ENCODE measurements around the gene NCK1. TPM values are rescaled to one million over a fixed set of nuclear protein-coding genes. Genes with fewer than 3 reads are reported as not detected.
"Not testable (repeated sequence)": the region's sequence is repeated elsewhere in the genome, so short reads cannot be mapped to it uniquely, and the experiment has no call there.

Gene NCK1
- total RNA-seq, 4 donors from 2014 or later, result 53.1 to 74.0 (median 61.6) TPM

- H3K4me3 ChIP-seq (ENCODE audit: low read depth, poor library complexity, severe bottlenecking), result no peak overlapping the region
These were observed 5.3 kb upstream of the NCK1 start for GRCh38 chr3:136856665-136857064.

DNA sequence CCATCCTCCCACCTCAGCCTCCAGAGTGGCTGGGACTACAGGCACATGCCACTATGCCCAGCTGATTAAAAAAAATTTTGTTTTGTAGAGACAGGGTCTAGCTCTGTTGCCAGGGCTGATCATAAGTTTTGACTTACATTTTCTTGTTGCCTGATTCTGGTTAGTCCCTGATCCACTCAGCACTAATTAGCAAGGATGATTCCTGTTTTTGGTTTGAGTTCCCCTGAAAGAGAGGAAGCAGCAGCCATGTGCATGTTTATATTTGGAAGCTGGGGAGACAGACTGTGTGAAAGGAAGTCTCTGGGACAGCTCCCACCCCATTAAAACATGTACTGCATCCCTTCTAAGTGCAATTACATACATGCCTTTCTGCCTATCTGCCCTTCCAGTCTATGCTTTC is 3.6 kb upstream of the NCK1 start:
- intact Hi-C loops (cut with DNase I; ENCODE audit: low total_unique reads), result no loop called here
- TF ChIP-seq POLR2A (IDR thresholded peaks at IDR 0.05), result no peak
- no peak for TF ChIP-seq CTCF (IDR thresholded peaks at IDR 0.05)
- H3K4me3 ChIP-seq (ENCODE audit: low read depth, poor library complexity, severe bottlenecking), result no peak overlapping the region
- DNase-seq (ENCODE audit: low spot score in 2 of 2), result no peak

More at GRCh38 chr3:136856665-136857064, 5.3 kb upstream of the NCK1 start:
- intact Hi-C loops (cut with DNase I; ENCODE audit: low total_unique reads), result no loop called here
- no peak for TF ChIP-seq CTCF (IDR thresholded peaks at IDR 0.05)
- no peak for DNase-seq (ENCODE audit: low spot score in 2 of 2)

GRCh38 chr3:136860541-136860940 is 1.5 kb upstream of the NCK1 start:
- TF ChIP-seq POLR2A (IDR thresholded peaks at IDR 0.05) (no peak), CTCF (IDR thresholded peaks at IDR 0.05) (no peak)
- DNase-seq (ENCODE audit: low spot score in 2 of 2), result no peak
- no peak overlapping the region for H3K4me3 ChIP-seq (ENCODE audit: low read depth, poor library complexity, severe bottlenecking)
- 59 to 75% methylated on average over 4 of the region's 4 CpGs for WGBS, 2 donors
- intact Hi-C loops (cut with DNase I; ENCODE audit: low total_unique reads), result loop anchor here (10.0 kb wide), 1 partner anchor 54 kb away; no protein-coding TSS in a partner anchor

DNA sequence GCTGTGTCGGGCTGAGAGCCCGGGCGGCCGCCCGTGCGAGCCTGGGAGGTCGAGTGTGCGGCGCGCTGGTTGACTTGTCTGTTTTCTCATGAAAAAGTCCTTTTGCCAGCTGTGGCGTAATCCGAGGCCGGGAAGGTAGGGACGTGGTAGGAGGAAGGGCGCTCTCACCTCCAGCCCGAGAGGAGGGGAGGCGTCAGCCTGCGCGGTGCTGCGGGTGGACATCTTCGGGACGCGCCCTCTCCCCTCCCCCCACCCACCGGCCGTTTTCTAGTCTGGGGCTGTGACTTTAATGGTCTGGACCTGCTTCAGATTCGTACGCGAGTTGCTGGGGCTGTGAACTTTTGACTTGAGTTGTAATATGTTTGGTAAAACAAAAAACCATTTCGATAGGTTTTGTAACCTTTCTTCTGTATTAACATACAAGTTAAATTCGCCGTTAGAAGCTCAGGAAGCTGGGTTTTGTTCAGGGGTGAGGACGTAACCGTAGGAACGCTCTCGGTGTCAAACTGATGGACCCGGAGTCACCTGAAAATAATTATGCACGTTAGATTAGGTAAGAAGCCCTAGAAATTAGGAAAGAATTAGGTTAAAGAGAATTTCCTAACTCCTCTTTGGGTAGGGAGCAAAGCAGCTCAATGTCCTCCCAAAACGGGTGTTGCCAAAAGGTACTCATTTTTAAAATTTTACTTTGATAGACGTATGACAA is 762 bp downstream of the NCK1 start:
- peak; percentile 52 to 92 for DNase-seq (ENCODE audit: low spot score in 2 of 2)
- H3K4me3 ChIP-seq (ENCODE audit: low read depth, poor library complexity, severe bottlenecking), result peak overlapping the region; percentile 88
- TF ChIP-seq CTCF (IDR thresholded peaks at IDR 0.05), result no peak
- TF ChIP-seq POLR2A (IDR thresholded peaks at IDR 0.05), result no peak
- intact Hi-C loops (cut with DNase I; ENCODE audit: low total_unique reads), result loop anchor here (10.0 kb wide), 1 partner anchor 52 kb away; no protein-coding TSS in a partner anchor
- WGBS, 2 donors, result 0% methylated on average over 28 to 36 of the region's 39 CpGs

- intact Hi-C loops (cut with DNase I; ENCODE audit: low total_unique reads), result loop anchor here (10.0 kb wide), 1 partner anchor 46 kb away; no protein-coding TSS in a partner anchor
- WGBS, 2 donors, result 96 to 97% methylated on average over 9 of the region's 9 CpGs
- no peak for DNase-seq (ENCODE audit: low spot score in 2 of 2)
- no peak for TF ChIP-seq POLR2A (IDR thresholded peaks at IDR 0.05)
- no peak for TF ChIP-seq CTCF (IDR thresholded peaks at IDR 0.05)
- H3K4me3 ChIP-seq (ENCODE audit: low read depth, poor library complexity, severe bottlenecking), result no peak overlapping the region
These were observed 7.3 kb downstream of the NCK1 start for GRCh38 chr3:136869282-136869681.

GRCh38 chr3:136872258-136872657 is 10.2 kb downstream of the NCK1 start:
- H3K4me3 ChIP-seq (ENCODE audit: low read depth, poor library complexity, severe bottlenecking); DNase-seq (ENCODE audit: low spot score in 2 of 2); intact Hi-C loops (cut with DNase I; ENCODE audit: low total_unique reads): not testable (repeated sequence)
- 92 to 95% methylated on average over 3 of the region's 3 CpGs for WGBS, 2 donors

- intact Hi-C loops (cut with DNase I; ENCODE audit: low total_unique reads), result not testable (repeated sequence)
- 98% methylated on average over 2 of the region's 2 CpGs for WGBS, 2 donors
These were observed 17.5 kb downstream of the NCK1 start for GRCh38 chr3:136879510-136879909.

More at GRCh38 chr3:136879510-136879909, 17.5 kb downstream of the NCK1 start:
- not testable (repeated sequence) for H3K4me3 ChIP-seq (ENCODE audit: low read depth, poor library complexity, severe bottlenecking); DNase-seq (ENCODE audit: low spot score in 2 of 2)

Data from lower leg skin (tissue), 4 donors.